AG09319 (cell line): ENCODE data around the gene USP2.

Experiments
- DNase-seq: peaks from one replicate; pipeline ENCODE4 v3.0.0-alpha.2; 2010; ENCODE audit warnings: low read depth; ENCODE audit errors: extremely low read depth
- TF ChIP-seq, protein P1 (sequence below): IDR thresholded peaks from 2 replicates; pipeline ENCODE4 v1.5.1; 2011; ENCODE audit warnings: low read depth, mild to moderate bottlenecking, inconsistent platforms, low read length, moderate library complexity

Gene USP2

DNA sequence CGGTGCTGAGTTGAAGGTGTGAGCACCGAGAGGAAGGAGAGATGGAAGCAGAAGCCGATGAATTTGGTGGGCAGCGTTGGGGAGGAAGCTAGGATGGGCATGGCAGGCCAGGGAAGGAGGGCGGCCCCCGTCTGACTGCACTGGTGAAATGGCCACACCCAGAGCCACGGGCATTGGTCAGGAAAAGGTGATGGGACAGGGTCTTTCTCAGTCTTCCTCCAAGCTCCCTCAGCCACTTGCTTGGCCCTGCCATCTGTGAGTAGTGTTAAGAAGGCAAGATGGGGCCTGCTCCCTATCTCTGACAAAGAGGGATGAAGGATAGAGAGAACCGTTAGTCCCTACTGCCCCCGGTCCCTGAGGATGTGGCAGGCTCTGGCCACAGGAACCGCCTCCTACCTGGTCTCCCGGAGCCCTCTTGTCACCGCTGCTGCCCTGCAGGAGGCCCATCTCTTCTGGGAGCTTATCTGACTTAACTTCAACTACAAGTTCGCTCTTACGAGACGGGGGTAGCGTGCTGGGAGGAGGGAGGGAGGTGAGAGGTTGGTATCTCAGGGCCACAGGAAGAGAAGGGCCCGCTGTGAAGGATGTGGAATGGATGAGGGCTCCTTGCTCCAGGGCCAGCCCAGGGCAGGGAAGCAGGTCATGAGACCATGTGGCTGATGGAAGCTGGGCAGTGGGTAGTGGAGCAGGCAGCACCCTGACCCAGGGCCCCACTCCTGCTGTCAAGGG lies 71.4 kb downstream of the USP2 start:
- TF ChIP-seq, protein P1, sequence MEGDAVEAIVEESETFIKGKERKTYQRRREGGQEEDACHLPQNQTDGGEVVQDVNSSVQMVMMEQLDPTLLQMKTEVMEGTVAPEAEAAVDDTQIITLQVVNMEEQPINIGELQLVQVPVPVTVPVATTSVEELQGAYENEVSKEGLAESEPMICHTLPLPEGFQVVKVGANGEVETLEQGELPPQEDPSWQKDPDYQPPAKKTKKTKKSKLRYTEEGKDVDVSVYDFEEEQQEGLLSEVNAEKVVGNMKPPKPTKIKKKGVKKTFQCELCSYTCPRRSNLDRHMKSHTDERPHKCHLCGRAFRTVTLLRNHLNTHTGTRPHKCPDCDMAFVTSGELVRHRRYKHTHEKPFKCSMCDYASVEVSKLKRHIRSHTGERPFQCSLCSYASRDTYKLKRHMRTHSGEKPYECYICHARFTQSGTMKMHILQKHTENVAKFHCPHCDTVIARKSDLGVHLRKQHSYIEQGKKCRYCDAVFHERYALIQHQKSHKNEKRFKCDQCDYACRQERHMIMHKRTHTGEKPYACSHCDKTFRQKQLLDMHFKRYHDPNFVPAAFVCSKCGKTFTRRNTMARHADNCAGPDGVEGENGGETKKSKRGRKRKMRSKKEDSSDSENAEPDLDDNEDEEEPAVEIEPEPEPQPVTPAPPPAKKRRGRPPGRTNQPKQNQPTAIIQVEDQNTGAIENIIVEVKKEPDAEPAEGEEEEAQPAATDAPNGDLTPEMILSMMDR = no peak

GRCh38 chr11:119309411-119309810 lies 72.1 kb downstream of the USP2 start:
- TF ChIP-seq, protein P1 = no peak
- no peak for DNase-seq

More for the DNA sequence above, 71.4 kb downstream of the USP2 start:
- DNase-seq = no peak

DNA sequence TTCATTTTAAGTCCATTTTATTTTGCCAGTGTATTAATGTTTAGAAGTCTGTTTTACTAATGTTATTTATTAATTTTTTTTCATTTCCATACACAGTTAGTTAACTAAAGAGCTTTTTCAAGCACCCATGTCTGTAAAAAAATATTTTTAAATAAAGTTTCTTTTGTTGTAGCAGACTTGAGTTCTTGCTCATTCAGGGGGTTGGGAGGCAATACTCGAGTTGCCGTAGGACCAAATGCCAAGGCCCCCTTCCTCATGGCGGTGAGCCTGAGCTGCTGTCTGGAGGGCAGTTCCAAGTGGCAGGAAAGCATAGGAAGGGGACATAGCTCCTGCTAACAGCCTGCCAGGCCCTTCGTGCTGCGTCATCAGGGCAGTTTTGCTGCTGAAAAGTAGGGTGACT lies 73.5 kb downstream of the USP2 start:
- TF ChIP-seq, protein P1 = no peak
- no peak for DNase-seq

DNA sequence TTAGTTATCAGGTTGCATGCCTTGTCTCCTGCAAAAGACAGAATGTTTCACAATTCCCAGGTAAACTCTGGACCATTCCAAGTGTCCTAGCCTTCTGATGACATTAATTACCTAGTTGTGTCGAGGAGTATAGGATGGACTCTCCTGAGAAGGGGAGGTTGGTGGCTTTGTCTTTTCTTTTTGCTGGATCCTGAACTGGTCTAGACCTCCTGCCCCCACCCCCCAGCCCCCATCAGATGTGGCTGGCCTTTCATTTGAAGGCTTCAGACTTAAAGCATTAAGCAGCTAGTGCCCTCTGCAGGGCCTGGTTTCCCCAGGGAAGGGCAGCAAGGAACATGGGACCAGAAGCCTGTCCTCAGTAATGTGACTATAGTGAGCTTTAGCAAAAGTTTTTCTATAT lies 74.3 kb downstream of the USP2 start:
- TF ChIP-seq, protein P1 = no peak; the same call in 1 of the 2 replicates
- no peak for DNase-seq

DNA sequence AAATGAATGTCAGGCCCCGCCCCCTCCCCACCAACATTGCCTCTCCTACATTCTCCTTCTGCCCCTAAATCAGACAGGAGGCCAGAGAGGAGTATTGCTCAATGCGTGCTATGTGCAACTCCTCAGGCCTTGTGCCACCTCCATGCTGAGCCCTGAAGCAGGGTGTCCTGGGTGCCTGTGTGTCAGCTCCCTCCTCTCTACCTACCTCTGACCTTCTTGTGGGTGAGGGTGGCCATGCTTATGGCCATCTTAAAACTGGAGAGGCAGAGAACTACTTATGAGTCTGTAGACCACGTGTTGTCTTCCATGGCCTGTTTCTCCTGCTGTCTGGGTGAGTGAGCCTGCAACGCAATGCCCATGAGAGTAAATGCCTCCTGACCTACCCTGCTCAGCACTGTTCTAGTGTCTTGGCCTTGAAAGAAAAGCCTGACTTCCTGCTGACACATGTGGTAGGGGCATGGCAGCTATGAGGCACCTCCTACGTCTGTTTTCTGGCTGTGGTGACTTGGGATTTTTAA lies 75.1 kb downstream of the USP2 start:
- DNase-seq = no peak
- TF ChIP-seq, protein P1 = no peak

GRCh38 chr11:119305556-119306372 lies 75.7 kb downstream of the USP2 start:
- TF ChIP-seq, protein P1 = no peak
- DNase-seq = no peak
